Dedifferentiated amniotic fluid mesenchymal stem cell (primary cell): ENCODE data around the gene LRIG3.
"Not testable (repeated sequence)": the region's sequence is repeated elsewhere in the genome, so short reads cannot be mapped to it uniquely, and the experiment has no call there.

Source experiments
- DNase-seq: peaks from one replicate; pipeline ENCODE4 v3.0.0-alpha.2; 2016; ENCODE audit errors: extremely low spot score

The LRIG3 gene

DNA sequence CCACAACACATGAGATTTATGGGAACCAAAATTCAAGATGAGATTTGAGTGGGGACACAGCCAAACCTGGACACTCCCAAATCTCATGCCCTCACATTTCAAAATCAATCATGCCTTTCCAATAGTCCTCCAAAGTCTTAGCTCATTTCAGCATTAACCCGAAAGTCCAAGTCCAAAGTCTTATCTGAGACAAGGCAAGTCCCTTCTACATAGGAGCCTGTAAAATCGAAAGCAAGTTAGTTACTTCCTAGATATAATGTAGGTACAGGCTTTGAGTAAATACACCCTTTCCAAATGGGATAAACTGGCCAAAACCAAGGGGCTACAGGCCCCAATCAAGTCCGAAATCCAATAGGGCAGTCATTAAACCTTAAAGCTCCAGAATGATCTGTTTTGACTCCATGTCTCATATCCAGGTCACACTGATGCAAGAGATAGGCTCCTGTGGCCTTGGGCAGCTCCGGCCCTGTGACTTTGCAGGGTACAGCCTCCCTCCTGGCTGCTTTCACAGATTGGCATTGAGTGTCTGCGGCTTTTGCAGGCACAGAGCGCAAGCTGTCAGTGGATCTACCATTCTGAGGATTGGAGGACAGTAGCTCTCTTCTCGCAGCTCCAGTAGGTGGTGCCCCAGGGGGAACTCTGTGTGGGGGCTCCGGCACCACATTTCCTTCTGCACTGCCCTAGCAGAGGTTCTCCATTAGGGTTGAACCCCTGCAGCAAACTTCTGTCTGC is 60.1 kb downstream of the LRIG3 start:
- DNase-seq: no peak

DNA sequence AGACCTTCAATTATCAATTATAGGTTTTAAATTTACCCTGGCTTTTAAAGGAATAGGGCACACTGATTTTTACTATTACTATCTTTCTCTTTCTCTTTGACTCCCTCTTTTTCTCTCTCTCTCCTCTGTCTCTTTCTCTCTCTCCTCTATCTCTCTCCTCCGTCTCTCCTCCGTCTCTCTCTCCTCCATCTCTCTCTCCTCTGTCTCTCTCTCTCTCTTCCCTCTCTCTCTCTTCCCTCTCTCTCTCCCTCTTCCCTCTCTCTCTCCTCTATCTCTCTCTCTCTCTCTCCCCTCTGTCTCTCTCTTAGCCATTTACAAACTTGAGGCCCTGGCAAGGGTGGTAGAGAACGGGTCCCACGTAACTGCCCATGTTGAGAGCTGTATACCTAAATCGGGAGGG is 62.3 kb downstream of the LRIG3 start:
- no peak for DNase-seq

- DNase-seq: not testable (repeated sequence)
Measured at GRCh38 chr12:58857206-58857605, 63.1 kb downstream of the LRIG3 start.

- not testable (repeated sequence) for DNase-seq
Measured at GRCh38 chr12:58855630-58856029, 64.7 kb downstream of the LRIG3 start.

- no peak for DNase-seq
Measured at GRCh38 chr12:58850826-58851225, 69.5 kb downstream of the LRIG3 start.

GRCh38 chr12:58847901-58848600 is 72.3 kb downstream of the LRIG3 start:
- no peak for DNase-seq

- no peak for DNase-seq
Measured at GRCh38 chr12:58844161-58844560, 76.1 kb downstream of the LRIG3 start.

DNA sequence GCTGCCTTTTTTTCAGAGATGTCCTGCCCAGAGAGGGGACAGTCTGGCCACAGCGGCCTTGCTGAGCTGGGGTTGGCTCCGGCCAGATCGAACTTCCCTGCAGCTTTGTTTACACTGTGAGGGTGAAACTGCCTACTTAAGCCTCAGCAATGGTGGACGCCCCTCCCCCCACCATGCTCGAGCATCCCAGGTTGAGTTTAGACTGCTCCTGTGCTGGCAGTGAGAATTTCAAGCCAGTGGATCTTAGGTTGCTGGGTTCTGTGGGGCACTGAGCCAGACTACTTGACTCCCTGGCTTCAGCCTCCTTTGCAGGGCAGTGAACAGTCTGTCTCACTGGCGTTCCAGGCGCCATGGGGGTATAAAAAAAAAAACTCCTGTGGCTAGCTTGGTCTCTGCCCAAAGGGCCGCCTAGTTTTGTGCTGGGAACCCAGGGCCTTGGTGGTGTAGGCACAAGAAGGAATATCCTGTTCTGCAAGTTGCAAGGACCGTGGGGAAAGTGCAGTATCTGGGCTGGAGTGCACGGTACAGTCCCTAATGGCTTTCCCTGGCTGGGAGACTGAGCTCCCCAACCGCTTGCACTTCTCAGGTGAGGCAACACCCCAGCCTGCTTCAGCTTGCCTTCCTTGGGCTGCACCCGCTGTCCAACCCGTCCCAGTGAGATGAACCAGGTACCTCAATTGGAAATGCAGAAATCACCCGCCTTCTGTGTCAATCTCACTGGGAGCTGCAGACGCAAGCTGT is 79.1 kb downstream of the LRIG3 start:
- no peak for DNase-seq

DNA sequence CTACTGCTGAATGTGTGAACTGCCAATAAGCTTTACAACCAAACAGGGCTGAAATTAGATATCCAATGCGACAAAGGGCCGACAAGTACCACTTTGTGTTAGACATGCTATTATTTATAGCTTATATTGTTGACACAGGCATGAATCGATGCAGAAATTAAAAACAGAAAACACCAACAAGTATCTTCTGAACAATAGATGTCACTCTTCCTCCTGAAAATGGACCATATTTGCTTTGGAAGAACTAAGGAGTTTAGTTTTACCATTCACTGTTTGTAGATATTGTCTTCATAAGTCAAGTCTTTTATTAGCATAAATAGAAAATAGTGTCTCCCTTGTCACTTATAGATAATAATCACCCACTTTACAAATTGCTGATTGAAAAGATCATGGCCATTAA is 86.5 kb downstream of the LRIG3 start:
- no peak for DNase-seq

GRCh38 chr12:58832920-58833319 is 87.4 kb downstream of the LRIG3 start:
- no peak for DNase-seq
